Vagina (tissue), 2 donors: ENCODE measurements around the gene MAP2K2.

ENCODE experiments used
- POLR2A ChIP-seq, 2 donors: fragments of 450-650 bp; IDR thresholded peaks; one replicate each; pipeline ENCODE4 v1.6.1; 2017; ENCODE audit warnings: antibody characterized with exemption in 2 of 2, mild to moderate bottlenecking in 2 of 2, moderate library complexity in 2 of 2
- TF ChIP-seq, protein P1 (sequence below), 3 experiments: fragments of 450-650 bp in 2 of 3; fragments of 200-600 bp in 1 of 3; sonication (generic) in 1 of 3; IDR thresholded peaks; one replicate each; pipeline ENCODE4 v1.5.1; 2017 to 2019; ENCODE audit warnings: antibody characterized with exemption in 3 of 3, mild to moderate bottlenecking in 2 of 3, moderate library complexity in 2 of 3

GRCh38 chr19:4042064-4042730, 81.7 kb downstream of the MAP2K2 start:
- TF ChIP-seq POLR2A (IDR thresholded peaks at IDR 0.05), result no peak
- TF ChIP-seq, protein P1, sequence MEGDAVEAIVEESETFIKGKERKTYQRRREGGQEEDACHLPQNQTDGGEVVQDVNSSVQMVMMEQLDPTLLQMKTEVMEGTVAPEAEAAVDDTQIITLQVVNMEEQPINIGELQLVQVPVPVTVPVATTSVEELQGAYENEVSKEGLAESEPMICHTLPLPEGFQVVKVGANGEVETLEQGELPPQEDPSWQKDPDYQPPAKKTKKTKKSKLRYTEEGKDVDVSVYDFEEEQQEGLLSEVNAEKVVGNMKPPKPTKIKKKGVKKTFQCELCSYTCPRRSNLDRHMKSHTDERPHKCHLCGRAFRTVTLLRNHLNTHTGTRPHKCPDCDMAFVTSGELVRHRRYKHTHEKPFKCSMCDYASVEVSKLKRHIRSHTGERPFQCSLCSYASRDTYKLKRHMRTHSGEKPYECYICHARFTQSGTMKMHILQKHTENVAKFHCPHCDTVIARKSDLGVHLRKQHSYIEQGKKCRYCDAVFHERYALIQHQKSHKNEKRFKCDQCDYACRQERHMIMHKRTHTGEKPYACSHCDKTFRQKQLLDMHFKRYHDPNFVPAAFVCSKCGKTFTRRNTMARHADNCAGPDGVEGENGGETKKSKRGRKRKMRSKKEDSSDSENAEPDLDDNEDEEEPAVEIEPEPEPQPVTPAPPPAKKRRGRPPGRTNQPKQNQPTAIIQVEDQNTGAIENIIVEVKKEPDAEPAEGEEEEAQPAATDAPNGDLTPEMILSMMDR (IDR thresholded peaks at IDR 0.05), result no peak
